Left lung (tissue), 10 donors: Measurements from ENCODE around the gene LRRC3. TPM values are rescaled to one million over a fixed set of nuclear protein-coding genes. Genes with fewer than 3 reads are reported as not detected.

ENCODE experiments used
- ATAC-seq: fragments of 200-7000 bp; cut with Tn5 transposase; one replicate; pipeline ENCODE4 v1.9.1; 2020; ENCODE audit warnings: moderate library complexity
- DNase-seq, 4 donors: peaks; one replicate each; pipeline ENCODE4 v3.0.0-alpha.2; 2013 to 2020
- H3K27ac ChIP-seq, 2 donors: fragments of 200-600 bp; sonication (generic) in 1 of 2; one replicate each; pipeline versions ENCODE4 v1.5.0 to v1.8.0; 2020 to 2021
- H3K27me3 ChIP-seq, 2 donors: fragments of 200-600 bp; sonication (generic) in 1 of 2; one replicate each; pipeline versions ENCODE4 v1.5.0 to v1.8.0; 2020 to 2021
- H3K36me3 ChIP-seq, 2 donors: fragments of 200-600 bp; sonication (generic) in 1 of 2; one replicate each; pipeline versions ENCODE4 v1.5.0 to v1.8.0; 2020 to 2021
- H3K4me1 ChIP-seq, 2 donors: fragments of 200-600 bp; one replicate each; pipeline ENCODE4 v1.8.0; 2021
- H3K4me3 ChIP-seq, 2 donors: fragments of 200-600 bp; sonication (generic) in 1 of 2; one replicate each; pipeline versions ENCODE4 v1.5.0 to v1.8.0; 2020 to 2021; ENCODE audit warnings: mild to moderate bottlenecking in 1 of 2
- H3K9me3 ChIP-seq, 2 donors: fragments of 200-600 bp; sonication (generic) in 1 of 2; one replicate each; pipeline versions ENCODE4 v1.5.0 to v1.8.0; 2020 to 2021
- intact Hi-C, 2 donors: fragments of 100-400 bp; cut with DNase I; formaldehyde crosslinking; loops; one replicate each; pipeline versions ENCODE4 v1.11.2 to v1.14.2; 2022
- polyA plus RNA-seq, 6 donors: library from polyadenylated mRNA; unstranded; fragments of 120-200 nt; gene quantifications; one replicate each; pipeline ENCODE4 v1.2.1, GENCODE V29; 2013; ENCODE audit not compliant: insufficient read length in 6 of 6
- total RNA-seq, 2 donors: library from RNA; stranded (reverse); fragmentation: NEBNext Ultra II Directional; extraction: Animal tissue kit (Norgen Biotek cat#: 25700); gene quantifications; one replicate each; pipeline ENCODE4 v1.2.1, GENCODE V29; 2021
- TF ChIP-seq, protein P1 (sequence below), 2 donors: fragments of 200-600 bp; sonication (generic) in 1 of 2; IDR thresholded peaks; one replicate each; pipeline versions ENCODE4 v1.5.0 to v1.8.0; 2021; ENCODE audit warnings: antibody characterized with exemption in 2 of 2
- donor health status: DM: no; HTN: yes; CAD: no.
- donor health status: DM: no; HTN: no; CAD: no.

Gene LRRC3
- total and polyA plus RNA-seq, 8 donors, result 2.4 to 7.0 (median 6.0) TPM

DNA sequence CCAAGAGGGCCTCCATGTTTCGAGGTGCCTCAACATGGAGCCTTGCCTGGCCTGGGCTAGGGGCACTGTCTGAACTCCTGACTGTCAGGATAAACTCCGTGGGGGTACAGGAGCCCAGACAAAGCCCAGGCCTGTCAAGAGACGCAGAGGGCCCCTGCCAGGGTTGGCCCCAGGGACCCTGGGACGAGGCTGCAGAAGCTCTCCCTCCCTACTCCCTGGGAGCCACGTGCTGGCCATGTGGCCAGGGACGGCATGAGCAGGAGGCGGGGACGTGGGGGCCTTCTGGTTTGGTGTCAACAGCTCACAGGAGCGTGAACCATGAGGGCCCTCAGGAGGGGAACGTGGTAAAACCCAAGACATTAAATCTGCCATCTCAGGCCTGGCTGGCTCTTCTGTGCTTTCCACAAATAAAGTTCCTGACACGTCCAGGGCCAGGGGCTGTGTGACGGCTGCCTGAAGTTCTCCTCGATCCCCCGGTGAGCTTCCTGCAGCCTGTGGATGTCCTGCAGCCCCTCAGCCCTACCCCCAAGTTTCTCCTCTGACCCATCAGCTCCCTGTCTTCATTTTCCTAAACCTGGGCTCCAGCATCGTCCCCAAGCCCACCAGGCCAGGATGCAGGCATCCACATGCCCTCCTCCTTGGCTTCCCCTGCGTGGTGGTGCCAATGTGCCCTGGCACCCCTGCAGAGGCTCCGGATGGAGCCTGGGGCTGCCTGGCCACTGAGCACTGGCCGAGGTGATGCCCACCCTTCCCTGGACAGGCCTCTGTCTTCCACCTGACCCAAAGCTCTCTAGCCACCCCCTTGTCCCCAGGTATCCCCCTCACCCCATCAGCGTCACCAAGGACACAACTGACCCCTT lies 12.8 kb upstream of the LRRC3 start:
- H3K27me3 ChIP-seq, result peaks cover 0 to 45% of the 10 kb centered on the region in 2 donors
- H3K4me1 ChIP-seq, result no peaks in the 10 kb centered on the region
- TF ChIP-seq, protein P1, sequence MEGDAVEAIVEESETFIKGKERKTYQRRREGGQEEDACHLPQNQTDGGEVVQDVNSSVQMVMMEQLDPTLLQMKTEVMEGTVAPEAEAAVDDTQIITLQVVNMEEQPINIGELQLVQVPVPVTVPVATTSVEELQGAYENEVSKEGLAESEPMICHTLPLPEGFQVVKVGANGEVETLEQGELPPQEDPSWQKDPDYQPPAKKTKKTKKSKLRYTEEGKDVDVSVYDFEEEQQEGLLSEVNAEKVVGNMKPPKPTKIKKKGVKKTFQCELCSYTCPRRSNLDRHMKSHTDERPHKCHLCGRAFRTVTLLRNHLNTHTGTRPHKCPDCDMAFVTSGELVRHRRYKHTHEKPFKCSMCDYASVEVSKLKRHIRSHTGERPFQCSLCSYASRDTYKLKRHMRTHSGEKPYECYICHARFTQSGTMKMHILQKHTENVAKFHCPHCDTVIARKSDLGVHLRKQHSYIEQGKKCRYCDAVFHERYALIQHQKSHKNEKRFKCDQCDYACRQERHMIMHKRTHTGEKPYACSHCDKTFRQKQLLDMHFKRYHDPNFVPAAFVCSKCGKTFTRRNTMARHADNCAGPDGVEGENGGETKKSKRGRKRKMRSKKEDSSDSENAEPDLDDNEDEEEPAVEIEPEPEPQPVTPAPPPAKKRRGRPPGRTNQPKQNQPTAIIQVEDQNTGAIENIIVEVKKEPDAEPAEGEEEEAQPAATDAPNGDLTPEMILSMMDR (IDR thresholded peaks at IDR 0.05), result no peak
- H3K9me3 ChIP-seq, result no peaks in the 10 kb centered on the region
- H3K27ac ChIP-seq, result no peak overlapping the region
- DNase-seq (peak in 1 of 4 donors; percentile 44), ATAC-seq (no peak)
- intact Hi-C loops, result no loop called here
- H3K4me3 ChIP-seq, result no peak overlapping the region
- H3K36me3 ChIP-seq, result peaks cover 0 to 53% of the 10 kb centered on the region in 2 donors

DNA sequence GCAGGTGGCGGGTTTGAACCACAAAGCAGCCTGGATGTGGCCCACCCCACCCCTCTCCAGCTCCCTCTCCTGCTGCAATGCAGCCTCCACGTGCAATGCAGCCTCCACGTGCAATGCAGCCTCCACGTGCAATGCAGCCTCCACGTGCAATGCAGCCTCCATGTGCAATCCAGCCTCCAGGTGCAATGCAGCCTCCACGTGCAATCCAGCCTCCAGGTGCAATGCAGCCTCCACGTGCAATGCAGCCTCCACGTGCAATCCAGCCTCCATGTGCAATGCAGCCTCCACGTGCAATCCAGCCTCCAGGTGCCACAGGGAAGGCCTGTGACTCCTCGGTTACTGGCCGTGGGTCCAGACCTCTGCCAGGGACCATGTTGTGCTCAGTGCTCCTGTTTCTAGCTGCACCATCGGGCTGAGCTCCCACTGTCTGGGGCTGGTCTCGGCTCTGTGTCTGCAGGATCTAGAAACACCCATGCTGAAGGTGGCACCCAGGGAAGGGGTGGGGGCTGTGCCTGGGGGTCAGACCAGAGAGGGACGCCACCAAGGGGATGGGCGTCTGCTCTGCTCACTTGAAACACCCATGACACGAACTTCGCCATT lies 11.9 kb upstream of the LRRC3 start:
- TF ChIP-seq, protein P1 (IDR thresholded peaks at IDR 0.05), result no peak
- ATAC-seq, result no peak
- no peaks in the 10 kb centered on the region for H3K4me1 ChIP-seq

DNA sequence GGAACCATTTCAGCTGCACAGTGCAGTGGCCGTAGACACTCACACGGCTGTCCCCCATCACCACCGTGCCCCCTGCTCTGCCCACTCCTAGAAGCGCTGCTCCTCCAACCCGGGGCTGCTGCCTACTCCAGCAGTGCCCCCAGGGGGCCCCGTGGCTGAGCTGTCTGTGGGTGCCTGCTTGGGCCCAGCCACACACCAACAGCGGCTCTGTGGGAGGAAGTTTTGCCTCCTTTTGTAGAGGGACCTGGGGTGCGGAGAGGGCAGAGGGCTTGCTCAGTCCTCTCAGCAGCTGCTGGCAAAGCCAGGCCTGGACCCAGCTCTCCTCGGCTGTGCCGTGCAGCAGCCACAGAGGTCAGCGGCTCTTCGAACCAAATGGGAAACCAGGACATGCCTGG lies 11.4 kb upstream of the LRRC3 start:
- intact Hi-C loops, result no loop called here
- DNase-seq (peak in 1 of 4 donors; percentile 69), ATAC-seq (no peak)
- Histone ChIP-seq H3K36me3 (peaks cover 0 to 39% of the 10 kb centered on the region in 2 donors), H3K27me3 (peaks cover 0 to 58% of the 10 kb centered on the region in 2 donors), H3K4me1 (no peaks in the 10 kb centered on the region), H3K4me3 (no peak overlapping the region), H3K27ac (no peak overlapping the region), H3K9me3 (no peaks in the 10 kb centered on the region)
- TF ChIP-seq, protein P1 (IDR thresholded peaks at IDR 0.05), result no peak

More for the DNA sequence above, 11.9 kb upstream of the LRRC3 start:
- DNase-seq, result peak in 1 of 4 donors; percentile 42
- no peak overlapping the region for H3K27ac ChIP-seq
- peaks cover 0 to 54% of the 10 kb centered on the region in 2 donors for H3K27me3 ChIP-seq
- peaks cover 0 to 44% of the 10 kb centered on the region in 2 donors for H3K36me3 ChIP-seq
- H3K4me3 ChIP-seq, result no peak overlapping the region
- intact Hi-C loops, result no loop called here
- no peaks in the 10 kb centered on the region for H3K9me3 ChIP-seq

DNA sequence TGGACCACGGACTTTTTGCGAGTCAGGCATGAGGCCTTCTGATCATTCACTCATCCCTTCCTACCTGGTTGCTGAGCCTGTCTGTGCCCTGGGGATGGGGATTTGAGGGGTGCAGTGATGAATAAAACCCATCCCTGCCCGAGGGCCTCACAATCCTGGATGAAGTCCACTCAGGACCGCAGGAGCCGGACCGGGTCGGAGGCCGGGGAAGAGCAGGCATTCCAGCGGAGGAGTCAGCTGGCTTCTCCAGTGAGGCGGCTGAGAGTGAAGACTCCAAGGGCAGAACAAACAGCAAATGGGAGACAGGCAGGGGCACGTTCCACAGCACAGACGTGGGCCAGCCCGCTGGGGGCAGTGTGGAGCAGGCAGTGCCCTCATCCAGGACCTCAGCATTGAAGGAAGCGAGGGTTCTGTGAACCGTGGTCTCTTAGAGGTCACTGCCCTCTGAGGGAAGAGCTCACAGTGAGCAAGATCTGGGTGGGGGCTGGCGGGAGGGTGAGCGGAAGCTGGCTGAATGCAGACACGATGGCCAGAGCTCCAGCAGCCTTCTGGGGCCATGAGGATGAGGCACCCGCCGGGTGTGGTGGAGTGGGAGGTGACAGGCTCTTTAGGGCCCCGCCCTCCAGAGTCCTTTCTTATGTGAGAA lies 10.9 kb upstream of the LRRC3 start:
- intact Hi-C loops, result no loop called here
- no peak for ATAC-seq

More for the DNA sequence above, 10.9 kb upstream of the LRRC3 start:
- DNase-seq, result peak in 1 of 4 donors; percentile 75
- Histone ChIP-seq H3K27ac (no peak overlapping the region), H3K36me3 (peaks cover 0 to 34% of the 10 kb centered on the region in 2 donors), H3K9me3 (no peaks in the 10 kb centered on the region), H3K4me3 (no peak overlapping the region), H3K4me1 (no peaks in the 10 kb centered on the region), H3K27me3 (peaks cover 0 to 56% of the 10 kb centered on the region in 2 donors)
- TF ChIP-seq, protein P1 (IDR thresholded peaks at IDR 0.05), result no peak
